Stimulated activated CD4-positive, alpha-beta T cell treated with anti-CD3 and anti-CD28 coated beads, Interleukin-2, amount 100 ng/mL, for 24 hours (primary cell): Measurements from ENCODE around the gene MED22.
"Not testable (repeated sequence)": the region's sequence is repeated elsewhere in the genome, so short reads cannot be mapped to it uniquely, and the experiment has no call there.

ENCODE experiments used
- DNase-seq, 2 donors: peaks; one replicate each; pipeline ENCODE4 v3.0.0-alpha.2; 2020

The MED22 gene

DNA sequence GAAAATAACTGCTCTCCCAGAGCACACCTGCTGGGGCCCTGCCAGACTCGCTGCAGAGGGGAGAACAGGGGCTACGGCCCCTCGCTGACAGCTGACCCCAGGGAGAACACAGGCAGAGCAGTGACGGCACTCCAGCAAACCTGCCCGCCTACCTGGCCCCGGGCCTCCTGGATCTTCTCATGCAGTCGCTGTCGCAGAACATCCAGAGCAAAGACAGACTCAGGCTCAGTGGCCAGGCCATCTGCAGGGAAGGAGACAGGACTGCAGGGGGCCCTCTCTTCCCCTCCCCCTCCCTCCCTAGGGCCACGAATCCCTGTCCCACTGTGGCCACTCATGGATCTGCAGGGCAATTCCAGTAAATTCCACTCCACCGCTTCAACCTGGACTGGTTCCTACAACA, 14.4 kb downstream of the MED22 start:
- DNase-seq, result no peak

DNA sequence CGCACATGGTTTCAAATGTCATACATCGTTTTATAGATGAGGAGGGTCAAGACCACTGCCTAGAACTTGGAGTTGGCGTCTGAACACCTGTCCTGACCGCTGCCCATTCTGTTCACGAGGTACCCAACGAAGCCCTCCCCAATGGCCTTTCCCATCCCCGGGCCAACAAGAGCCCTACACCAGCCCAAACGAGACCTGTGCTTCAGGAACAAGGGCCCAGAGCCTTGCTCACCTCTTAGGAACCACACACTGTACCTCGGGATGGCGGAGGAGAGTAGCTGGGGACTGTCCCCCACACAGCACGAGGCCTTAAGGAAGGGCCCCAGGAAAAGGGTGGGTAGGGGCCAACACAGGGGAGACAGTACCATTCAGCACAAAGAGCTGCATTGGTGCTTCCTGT, 14.9 kb downstream of the MED22 start:
- DNase-seq, result no peak

DNA sequence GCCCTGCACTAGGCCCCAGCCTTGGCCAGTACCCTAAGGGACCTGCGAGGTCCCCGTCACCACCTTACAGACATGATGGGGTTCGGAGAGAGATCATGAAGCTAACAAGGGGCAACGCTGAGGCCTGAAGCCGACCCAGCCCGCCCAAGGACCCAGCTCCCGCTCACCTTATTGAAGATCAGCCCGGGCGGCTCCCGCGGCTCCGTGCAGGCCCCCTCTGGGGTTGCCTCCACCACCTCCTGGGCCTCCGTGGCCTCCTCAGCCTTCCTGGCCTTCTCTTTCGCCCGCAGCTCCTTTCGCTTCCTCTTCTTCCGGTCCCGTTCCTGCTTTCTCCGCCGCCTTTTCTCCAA, 15.6 kb downstream of the MED22 start:
- DNase-seq, result no peak

DNA sequence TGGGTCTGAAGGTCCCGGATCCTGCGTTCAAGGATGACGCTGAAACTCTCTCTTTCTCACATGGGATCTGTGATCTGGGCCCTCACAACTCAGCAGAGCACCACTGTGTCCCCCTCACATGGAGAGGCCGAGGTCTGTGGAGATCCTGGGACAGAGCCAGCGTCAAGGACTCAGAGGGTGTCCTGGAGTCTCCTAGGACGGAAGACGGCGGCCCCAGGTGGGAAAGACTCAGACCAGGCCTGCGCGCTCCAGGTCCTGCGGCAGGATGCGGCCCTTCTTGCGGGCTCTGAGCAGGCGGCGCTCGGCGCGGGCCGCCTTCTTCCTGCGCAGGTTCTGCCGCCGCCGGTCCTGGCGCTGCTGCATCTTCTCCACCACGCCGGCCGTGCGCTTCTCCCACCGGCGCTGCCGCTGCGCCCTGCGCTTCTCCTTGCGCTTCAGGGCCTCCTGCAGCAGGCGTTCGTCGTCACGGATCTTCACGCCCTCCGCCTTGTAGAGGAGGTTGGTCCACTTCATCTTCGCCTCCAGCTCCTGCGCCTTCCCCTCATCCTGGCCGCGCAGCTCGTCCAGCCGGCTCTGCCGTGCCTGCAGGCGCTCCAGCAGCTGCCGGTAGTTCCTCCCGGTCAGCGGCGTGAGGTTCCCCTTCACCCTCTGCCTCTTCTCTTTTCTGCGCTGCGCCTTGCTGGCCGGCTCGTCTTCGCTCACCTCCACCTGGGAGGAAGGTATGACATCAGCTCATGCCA, 16.1 kb downstream of the MED22 start:
- no peak for DNase-seq

DNA sequence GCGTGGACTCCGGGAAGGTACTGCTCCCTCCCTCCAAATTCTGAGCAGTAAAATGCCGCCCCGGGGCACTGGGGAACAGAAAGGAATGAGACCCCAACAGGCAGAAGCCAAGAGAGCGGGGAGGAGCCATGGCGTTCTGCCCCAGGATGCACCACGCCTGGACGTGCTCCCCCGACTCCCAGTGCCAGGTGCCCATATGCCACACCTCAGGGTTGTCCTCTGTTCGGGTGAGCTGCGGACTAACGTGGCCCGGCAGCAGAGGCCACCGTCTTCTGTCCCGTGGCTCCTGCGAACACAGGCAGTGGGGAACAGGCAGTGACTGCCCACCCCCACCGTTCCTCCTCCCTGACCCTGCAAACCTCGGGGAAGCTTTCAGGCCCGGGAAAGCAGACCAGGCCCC, 16.7 kb downstream of the MED22 start:
- DNase-seq, result no peak

DNA sequence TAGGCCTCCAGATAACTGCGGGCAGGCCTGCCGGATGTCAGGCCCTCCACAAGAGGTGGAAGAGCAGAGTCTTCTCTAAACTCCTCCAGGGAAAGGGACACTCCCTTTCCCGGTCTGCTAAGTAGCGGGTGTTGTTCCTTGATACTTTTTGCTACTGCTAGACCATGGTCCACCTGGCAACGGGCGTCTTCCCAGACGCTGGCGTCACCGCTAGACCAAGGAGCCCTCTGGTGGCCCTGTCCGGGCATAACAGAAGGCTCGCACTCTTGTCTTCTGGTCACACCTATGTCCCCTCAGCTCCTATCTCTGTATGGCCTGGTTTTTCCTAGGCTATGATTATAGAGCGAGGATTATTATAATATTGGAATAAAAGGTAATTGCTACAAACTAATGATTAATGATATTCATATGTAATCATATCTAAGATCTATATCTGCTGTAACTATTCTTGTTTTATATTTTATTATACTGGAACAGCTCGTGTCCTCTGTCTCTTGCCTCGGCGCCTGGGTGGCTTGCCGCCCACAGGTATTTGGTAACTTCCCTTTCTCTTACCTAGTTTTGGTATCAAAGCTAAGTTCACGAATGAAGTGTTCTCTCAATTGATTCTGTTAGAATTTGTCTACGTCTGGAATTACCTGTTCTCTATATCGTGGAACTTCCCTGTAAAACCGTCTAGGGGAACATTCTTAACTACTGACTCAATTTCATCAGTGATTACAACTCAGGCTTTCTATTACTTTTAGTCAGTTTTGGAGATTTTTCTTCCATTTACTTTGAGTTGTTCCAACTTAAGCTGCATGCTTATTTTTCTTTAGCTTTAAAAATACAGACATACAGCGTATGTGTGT, 18.4 kb downstream of the MED22 start:
- not testable (repeated sequence) for DNase-seq

DNA sequence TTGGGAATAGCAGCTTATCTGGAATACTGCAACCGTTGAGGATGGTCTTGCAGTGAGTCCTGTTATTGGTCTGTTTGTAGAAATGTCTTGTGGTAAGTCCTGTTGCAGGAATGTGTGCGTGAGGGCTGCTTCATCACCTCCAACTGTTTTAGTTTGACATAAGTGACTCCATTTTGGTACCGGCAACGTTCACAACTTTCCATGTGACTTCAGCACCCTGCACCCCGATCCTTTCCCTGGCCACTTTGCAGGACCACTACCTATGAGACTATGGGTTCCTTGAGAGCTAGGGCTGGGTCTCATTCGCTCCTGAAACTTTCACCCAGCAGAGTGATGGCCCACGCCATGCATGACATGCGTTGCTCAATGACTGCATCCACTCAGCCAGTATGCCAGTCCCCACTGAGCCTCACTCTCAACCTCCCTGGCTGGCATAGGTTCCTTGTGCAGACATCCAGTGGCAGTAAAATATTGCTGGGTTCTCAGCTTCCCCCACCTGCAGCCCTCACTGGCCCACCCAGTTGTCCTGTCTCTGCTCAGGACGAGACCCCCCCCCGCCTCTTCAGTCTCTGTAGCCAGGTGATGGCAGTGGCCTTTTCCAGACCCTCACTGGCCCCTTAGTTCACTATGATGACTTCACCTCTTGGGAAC, 20.0 kb downstream of the MED22 start:
- DNase-seq, result no peak

DNA sequence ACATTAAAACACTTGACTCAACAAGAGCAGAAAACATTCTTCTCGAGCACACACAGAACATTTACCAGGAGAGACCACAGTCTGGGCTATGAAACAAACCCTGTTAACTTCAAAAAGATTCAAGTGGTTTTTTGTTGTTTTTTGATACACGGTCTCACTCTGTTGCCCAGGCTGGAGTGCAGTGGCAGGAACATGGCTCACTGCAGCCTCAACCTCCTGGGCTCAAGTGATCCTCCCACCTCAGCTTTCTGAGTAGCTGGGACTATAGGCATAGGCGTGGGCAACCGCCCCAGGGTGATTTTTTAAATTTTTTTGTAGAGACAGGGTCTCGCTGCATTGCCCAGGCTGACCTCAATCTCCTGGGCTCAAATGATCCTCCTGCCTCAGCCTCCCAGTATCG, 20.9 kb downstream of the MED22 start:
- DNase-seq, result not testable (repeated sequence)

DNA sequence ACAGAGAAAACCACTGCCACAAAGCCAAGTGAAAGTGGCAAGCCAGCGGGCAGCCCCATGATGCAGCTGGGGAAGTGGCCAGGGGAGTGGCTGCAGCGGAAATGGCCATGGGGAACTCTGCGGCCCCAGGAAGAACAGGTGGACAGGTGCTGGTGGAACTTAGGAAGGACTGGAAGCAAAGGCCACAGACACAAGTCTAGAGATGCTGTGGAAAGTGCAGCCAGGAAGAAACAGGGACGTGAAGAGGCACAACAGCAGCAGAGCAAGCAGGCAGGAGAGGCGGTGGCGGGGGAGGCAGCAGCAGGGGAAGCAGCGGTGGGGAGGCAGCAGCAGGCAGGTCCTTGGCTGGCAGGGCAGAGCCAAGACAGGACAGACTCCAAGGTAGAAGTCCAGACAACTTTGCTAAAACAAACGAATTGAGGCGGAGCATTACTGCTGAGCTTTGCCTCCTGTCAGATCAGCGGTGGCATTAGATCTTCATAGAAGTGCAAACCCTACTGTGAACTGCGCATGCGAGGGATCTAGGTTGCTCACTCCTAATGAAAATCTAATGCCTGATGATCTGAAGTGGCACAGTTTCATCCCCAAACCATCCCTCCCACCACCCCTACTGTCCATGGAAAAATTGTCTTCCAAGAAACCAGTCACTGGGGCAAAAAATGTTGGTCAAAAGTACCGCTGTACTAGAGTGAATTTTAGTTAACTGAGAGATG, 23.8 kb downstream of the MED22 start:
- DNase-seq, result no peak

DNA sequence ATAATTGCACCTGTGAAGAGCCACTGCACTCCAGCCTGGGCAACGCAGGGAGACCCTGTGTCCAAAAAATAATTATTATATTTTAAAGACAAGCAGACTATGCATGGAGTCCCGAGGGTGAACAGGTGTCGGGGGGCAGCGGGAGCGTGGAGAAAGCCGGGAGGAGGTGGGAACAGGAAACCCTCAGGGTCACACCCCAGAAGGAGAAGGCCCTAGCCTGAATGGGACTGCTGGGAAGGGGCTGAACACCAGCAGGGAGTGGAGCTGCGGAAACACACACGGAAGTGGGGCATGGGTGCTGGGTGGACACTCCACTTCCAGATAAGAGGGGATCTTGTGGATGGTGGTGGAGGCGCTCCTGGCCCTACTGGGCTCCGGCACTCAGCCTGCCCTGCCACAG, 24.7 kb downstream of the MED22 start:
- no peak for DNase-seq

DNA sequence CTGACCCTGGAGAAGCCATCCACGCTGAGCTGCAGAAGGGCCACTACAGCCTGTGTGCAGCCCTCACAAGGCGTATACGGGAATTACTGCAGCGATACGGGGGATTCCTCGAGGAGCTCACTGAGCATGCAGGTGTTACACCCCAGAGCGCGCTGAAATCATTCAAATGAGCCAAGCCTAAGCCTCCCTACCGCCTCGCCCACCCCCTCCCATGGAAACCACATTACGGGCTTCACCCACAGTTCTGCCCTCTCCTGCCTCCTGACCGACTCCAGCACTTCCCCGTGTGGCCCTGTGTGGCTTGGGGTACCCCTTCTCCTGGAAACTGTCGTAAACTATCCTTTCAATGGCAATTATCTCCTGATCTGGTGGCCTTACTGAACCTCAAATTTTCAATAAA, 25.2 kb downstream of the MED22 start:
- DNase-seq, result no peak

DNA sequence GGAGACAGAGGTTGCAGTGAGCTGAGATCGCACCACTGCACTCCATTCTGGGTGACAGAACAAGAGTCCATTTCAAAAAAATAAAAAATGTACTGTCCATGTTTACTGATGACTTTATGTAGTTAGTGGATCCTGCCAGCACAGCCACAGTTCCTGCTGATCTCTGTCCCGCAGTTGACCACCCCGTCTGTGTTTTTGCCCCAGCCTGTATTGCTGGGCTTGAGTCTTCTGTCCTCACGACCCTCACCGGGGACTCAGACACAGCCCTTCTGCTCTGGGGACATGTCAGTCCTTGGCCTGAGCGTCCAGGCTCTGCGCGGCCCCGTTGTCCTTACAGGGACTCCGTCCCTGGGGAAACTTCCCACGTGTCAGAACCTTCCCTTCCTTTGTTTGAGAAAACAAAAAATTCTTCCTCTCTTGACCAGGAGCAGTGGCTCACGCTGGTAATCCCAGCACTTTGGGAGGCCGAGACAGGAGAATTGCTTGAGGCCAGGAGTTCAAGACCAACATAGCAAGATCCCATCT, 26.5 kb downstream of the MED22 start:
- no peak for DNase-seq

DNA sequence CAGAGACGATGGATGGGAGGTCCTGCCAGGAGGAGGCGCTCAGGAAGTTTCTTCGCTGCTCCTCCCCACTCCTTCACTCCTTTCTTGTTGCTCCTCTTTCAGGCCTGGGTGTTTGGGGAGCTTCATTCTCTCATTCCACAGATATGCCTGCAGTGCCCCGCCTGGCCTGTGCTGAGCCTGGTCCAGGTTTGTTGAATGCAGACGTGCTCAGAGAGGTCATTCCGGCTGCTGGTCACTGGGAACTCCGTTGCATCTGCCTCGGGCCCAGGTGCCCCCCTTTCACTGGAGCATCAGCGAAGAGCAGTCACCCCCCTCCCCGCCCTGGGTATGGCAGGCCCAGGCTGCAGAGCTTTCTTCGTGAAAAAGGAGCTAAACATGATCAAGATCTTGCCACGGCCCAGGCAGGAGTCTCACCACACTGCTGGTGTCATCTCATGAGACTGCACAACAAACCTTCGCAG, 27.5 kb downstream of the MED22 start:
- no peak for DNase-seq

DNA sequence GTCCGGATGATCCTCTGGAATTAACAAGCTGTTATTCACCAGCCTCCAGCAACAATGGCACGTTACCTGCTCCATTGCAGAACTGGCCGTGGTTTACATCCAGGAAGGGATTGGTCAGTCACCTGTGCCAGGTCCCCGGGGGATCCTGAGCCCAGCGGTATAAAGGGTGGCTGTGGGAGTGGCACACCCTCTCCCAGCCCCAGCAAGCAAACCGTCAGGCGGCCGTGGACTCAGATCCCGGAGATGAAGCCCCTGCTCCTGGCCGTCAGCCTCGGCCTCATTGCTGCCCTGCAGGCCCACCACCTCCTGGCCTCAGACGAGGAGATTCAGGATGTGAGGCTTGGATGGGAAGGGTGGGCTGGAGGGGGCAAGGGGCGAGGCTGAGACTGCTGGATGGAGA, 30.4 kb downstream of the MED22 start:
- not testable (repeated sequence) for DNase-seq

DNA sequence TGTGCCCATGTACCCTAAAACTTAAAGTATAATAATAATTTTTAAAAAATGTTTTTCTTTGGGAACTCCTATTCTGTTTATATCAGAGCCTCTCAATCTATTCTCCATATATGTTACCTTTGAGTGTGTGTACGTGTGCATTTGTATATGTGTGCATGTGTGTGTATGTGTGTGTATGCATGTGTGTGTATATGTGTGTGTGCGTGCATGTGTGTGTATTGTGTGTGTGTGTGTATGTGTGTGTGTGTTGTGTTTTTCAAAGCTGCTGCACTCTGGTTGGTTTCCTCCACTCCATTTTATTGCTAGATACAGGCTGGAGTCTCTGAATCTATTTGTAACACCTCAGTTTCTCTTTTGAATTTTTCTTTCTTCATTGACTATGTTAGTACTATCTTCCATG, 31.9 kb downstream of the MED22 start:
- DNase-seq, result no peak

DNA sequence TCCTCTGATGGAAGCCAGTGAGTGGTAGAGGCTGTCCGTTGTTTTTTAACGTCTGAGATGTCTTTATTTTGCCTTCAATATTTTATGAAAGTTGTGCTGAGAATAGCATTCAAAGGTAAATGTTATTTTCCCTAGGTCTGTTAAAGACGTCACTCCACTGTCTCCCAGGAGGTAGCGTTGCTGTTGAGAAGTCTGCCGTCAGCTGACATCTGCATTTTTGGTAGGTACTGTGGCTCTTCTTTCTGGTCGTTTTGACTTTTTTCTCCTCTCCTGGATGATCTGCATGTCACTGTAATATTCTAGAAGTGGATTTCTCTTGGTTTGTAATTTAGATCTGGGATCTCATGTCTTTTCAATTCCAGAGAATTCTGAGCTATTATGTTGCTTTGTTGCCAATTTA, 38.3 kb downstream of the MED22 start:
- no peak for DNase-seq

DNA sequence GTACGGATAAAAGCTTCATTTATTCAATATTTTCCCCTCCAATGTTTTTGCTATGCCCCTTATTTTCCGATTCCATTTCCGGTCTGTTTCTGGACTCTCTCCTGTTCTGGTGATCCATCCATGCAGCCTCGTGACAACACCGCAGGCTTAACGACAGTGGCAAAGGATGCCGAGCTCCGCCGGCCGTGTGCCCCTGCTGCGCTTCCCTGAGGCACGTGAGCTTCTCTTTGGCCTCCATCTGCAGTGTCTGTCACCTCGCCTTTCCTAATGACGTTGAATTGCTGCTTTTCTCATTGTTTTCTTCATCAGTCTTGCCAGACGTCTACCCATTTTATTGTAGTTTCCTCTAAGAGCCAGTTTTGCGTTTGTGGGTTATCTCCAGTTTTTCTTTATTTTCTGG, 40.6 kb downstream of the MED22 start:
- no peak for DNase-seq

DNA sequence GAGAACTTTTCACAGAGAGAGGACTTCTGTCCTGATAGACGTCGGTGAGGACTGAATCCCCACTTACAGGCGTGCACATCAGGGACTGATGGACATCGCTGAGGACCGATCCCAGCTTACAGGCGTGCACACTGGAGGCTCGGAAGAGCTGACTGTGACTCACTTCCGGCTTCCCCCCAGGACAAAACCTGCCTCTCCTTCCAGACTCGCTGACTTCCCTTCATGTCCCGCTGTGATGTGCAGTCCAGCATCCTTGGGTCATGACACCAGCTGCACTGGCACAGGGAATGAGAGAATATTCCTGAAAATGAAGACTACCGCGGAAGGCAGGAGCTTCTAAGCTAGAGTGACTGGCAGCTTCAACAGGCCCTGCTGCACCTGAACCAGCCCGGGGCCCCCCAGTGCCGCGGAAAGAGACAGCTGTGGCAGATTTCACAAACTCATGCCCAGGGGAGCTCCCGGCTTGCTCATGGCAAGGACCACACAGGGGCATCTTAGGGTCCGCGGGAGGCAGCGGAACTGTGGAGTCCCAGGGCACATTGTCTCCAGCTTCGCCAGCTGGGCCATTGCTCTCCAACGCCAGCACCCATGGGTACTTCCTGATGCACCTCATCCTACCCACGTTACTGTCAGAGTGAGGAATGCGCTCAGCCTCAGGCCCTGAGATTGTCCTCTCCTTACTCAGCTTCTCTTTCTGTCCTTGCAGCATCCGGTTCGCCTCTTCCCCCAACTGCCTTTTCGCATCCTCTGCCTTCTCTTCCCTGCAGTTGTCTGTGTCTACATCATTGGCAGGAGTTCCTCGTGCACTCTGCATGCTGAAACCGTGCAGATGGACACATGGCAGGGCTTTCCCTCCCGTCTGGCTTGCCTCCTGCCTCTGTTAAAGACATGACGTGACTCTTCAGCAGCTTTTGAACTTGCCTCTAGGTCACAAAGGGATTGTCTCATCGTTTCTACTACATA, 41.4 kb downstream of the MED22 start:
- DNase-seq, result no peak

DNA sequence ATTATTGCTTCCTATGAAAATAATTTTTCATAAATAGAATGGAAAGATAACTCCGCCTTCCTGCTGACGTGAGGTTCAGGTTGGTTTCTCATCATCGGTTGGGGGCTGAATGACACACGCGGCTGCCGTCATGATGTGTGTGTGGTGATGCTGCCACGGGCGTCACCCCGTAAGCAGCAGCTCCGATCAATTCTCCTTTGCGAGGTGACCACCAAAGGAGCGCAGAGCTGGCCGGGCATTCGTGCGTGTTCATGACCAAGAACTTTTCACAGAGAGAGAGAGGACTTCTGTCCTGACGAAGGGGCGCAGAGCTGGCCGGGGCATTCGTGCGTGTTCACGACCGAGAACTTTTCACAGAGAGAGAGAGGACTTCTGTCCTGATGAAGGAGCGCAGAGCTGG, 42.2 kb downstream of the MED22 start:
- no peak for DNase-seq

DNA sequence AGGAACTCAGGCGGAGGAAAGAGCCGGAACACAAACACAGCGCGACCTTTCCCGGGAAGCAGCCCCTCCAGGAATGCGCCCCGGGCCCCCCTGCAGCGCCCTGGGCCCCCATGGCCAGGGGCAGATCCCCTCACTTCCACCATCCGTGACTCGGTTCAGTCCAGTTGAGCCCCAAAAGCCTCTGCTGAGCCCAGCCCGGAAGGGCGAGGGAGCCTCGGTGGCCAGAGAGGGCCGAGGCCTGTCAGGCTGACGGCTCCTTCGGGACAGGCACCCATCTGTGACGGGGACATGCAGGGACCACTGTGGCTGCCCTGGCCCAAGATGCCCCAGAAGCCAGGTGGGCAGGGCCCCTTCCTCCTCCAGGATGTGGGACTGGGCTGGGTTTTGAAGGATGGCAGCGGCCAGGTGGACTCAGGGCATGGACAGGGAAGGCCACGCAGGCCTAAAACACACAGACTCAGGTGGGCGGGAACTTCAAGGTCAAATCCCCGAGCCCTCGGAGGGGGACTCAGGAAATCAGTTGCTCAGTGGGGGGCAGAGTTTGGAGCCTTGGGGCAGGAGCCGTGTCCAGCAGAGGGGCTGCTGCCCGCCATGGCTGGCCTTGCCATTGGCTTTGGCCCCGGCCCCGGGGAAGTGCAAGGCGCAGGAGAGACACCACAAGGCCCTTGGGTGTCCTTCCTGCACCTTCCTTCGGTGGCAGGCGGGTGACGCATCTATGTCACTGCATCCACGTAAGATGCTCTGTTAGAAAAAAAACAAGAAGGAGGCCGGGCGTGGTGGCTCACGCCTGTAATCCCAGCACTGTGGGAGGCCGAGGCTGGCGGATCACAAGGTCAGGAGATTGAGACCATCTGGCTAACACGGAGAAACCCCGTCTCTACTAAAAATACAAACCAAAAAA, 43.2 kb downstream of the MED22 start:
- DNase-seq, result no peak

DNA sequence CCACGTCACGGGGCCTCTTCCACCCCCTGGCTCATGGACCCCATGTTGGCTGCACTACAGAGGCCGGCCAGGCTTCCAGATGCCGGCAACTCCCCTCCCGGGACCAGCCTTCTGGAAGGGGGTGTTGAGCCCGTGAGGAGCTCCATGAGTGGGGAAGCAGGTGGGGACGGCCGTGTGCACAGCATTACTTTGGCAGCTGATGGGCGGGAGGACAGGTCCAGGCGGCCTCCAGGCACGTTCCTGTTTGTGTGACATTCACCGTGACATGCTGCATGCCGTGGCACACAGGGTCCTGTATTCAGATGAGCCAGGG, 43.8 kb downstream of the MED22 start:
- no peak for DNase-seq
